Sciatic nerve (tissue), 2 donors: Measurements from ENCODE around the gene SPOCK1. TPM values are rescaled to one million over a fixed set of nuclear protein-coding genes. Genes with fewer than 3 reads are reported as not detected.
"Not testable (repeated sequence)": the region's sequence is repeated elsewhere in the genome, so short reads cannot be mapped to it uniquely, and the experiment has no call there.

Experiments used
- ATAC-seq: fragments of 200-7000 bp; cut with Tn5 transposase; one replicate; pipeline ENCODE4 v1.9.1; 2020; ENCODE audit warnings: mild to moderate bottlenecking, moderate library complexity
- DNase-seq: peaks from one replicate; pipeline ENCODE4 v3.0.0-alpha.2; 2020; ENCODE audit warnings: low spot score
- intact Hi-C: fragments of 100-400 bp; cut with DNase I; formaldehyde crosslinking; loops from one replicate; pipeline ENCODE4 v1.14.2; 2022
- total RNA-seq: library from RNA; stranded (reverse); fragmentation: NEBNext Ultra II Directional; extraction: Animal tissue kit (Norgen Biotek cat#: 25700); gene quantifications from one replicate; pipeline ENCODE4 v1.2.1, GENCODE V29; 2021
- donor health status: DM: no; HTN: no; CAD: no.
- donor health status: DM: no; HTN: no; CAD: no.

The SPOCK1 gene
- total RNA-seq, 1 donor from 2014 or later = 52.4 TPM

DNA sequence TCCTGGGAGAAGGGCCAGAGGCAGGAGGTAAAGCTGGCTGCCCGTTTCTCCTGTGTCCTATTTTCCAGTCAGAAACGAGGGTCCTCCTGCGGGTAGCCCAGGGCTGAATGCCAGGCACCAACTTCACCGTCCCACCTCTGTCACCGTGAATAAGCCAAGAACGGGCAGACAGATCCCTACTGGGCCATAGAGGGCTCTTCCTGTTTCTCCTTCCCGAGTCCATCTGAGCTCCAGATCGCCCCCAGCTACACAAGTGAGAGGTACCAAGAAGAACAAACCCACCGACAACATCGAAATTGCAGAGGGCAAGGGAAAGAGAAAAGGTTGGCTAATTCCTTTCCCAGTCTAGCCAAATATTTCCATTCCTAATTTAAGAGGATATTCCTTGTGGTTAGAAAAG is 93.7 kb downstream of the SPOCK1 start:
- no peak for ATAC-seq
- no peak for DNase-seq
- intact Hi-C loops = no loop called here

DNA sequence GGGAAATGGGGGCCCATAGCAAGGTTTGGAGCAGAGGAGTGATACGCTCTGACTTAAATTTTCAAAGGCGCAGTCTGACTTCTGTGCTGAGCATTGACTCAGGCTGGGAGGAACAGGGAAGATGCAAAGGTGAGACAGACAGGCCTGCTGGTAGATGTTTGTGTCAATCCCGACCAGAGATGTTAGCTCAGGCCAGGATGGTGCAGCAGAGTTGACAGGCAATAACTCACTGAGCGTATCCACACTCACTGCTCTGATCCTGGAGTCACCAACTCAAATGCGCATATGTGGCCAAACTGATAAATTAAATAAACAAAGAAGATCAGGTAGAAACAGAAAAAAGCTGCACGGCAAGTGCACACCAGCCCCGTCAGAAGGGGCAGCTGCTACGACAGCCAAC is 95.3 kb downstream of the SPOCK1 start:
- DNase-seq (no peak), ATAC-seq (no peak)
- intact Hi-C loops = no loop called here

DNA sequence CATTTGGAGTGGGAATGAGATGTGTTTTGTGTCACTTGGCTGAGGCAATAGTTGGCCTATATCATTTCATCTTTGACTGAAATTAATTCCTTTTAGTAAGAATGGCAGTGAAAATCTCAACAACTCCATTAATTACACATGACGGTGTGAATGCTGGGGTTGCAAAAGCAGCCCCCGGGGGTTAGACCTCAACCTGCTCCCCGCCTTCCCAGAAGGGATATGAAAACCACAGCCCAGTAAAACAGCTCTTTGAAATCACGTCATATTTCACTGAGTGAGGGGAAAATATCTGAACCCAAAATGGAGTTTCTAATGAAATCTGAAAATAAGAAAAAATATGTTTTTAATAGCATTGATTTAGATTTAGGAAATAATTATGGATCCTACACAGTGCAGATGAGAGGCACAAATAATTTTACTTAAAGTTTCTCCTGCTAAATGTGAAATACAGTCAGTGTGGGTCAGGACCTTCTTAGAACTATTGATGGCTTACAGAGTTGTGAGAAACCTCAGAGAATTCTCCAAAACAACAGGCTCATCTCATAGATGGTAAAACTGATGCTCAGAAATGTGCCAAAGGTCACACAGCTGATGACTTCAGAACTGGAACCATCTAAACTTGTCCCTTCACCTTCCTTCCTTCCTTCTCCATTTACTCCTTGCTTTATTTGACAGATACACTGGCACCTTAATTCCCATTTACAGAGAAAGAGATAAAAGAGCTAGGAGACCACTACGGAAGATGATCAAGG is 96.5 kb downstream of the SPOCK1 start:
- no peak for ATAC-seq
- intact Hi-C loops = no loop called here

DNA sequence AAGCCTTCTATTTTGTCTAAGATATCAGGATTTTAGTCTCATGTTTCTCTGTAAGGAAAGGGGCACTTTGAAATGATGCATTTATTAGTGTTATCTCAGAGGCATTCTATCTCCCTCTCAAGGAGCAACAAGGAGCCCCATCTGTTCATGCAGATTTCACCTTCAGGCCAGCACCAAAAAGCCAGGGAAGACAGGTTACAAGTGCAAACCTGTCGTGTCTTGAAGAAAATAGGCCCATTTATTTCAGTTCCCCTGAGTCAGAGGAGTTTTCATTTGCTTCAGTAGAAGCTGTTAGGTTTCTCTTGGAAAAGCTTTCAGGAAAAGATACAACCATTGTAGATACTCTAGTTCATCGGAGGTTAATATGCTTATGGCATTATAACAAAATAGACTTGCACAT is 97.2 kb downstream of the SPOCK1 start:
- no peak for DNase-seq
- ATAC-seq = no peak
- intact Hi-C loops = no loop called here

More for the DNA sequence above, 96.5 kb downstream of the SPOCK1 start:
- no peak for DNase-seq

DNA sequence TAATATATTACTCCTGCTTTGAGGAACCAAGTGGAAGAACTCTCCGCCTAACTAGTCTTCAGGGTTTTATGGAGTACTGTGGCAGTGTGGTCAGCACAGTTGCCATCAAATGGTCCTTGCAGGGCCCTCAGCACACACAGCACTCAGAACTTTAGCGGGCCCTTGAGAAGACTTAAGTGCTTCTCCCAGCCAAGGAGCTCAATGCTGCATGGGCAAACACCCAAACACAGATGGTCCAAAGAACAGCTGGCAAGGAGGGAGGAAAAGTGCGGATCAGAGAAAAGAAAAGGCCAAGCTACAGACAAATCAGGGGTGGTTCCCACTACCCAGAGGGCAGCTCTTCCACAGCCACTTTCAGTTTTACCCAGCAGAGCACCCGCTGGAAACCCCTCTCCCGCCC is 98.6 kb downstream of the SPOCK1 start:
- no peak for DNase-seq
- no peak for ATAC-seq
- intact Hi-C loops = no loop called here

DNA sequence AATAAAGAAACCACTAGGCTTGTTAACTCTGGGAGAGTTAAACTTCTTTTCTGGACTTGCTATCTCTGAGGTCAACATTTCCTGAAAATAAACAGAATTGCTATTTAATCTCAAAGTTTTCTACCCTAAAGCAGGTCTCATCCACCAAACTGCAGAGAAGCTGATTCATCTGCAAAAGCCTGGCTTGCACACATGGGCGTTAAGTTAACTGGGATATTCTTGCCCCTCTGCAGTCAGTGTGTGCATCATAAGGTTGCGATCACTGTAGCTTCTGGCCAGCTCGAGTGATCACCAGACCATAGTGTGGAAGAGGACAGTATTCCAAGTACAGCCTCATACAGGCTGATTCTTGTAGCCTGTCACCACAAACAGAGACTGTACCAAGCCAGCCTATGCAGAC is 99.2 kb downstream of the SPOCK1 start:
- intact Hi-C loops = no loop called here
- DNase-seq (no peak), ATAC-seq (no peak)

DNA sequence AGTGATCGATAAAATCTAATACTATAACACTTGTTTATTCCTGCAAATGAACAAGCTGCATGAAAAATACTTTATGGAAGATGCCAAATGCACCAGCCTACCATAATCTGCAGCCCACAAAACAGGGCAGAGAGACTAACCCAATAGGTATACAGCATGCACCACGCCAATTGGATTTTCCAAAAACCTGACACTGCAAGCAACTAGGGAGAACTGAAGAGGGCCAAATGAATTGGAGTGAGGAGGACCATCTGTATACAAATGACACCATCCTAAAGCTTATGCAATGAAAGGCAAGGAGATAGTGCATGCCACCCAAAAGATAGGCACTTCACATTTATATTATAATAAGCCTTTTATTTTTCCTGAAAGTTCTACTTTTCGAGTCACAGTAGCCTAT is 100.4 kb downstream of the SPOCK1 start:
- no peak for ATAC-seq
- intact Hi-C loops = no loop called here
- DNase-seq = no peak

DNA sequence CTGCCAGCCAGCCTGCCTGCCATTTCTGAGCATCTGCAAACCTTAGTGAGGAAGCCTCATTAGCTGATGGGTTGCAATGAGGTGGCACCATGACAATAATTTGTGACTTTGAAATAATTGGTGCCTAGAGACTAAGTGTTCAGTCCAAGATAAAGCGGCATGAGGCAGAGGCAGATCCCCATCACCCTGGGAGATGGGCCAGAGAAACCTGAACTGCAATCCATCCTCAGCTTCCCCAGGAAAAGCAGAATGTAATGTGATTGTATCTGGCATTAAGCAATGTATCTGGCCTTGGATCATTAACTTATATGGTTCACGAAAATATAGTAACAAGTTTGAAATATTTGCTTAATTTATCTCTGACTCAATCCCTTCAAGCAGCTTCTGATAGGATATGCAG is 101.0 kb downstream of the SPOCK1 start:
- no peak for DNase-seq
- intact Hi-C loops = no loop called here
- no peak for ATAC-seq

DNA sequence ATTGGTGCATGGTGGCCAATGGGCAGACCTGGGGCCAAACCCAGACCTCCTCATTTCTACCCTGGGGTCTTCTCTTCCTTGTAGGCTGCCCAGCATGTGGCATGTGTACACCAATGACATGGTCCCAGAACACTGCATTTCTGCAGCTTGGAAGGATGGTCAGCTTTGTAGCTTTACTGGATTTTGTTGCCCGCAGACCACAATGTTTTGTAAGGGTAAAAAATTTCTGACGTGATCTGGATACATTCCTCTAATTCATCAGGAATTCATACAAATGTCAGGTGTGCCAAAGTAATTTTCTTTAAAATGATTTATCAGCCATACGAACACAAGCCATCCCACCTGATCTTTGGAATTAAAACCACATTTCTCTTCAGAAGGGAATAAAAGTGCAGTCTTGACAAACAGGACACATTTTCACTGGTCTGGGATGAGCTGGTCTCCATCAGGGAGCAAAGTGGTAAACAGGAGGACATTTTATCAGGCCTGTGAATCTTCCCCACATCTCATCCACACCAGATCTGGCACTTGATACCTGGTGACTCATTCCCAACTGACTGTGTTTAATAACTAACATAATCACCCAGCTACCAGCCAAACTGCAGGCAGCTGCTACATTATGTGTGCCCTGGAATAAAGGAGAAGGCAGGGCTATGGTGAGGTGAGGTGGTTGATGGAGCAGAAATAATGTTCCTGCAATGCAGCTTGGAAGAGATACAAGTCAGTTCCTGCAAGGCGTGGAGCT is 103.9 kb downstream of the SPOCK1 start:
- DNase-seq = no peak
- no peak for ATAC-seq
- intact Hi-C loops = no loop called here

DNA sequence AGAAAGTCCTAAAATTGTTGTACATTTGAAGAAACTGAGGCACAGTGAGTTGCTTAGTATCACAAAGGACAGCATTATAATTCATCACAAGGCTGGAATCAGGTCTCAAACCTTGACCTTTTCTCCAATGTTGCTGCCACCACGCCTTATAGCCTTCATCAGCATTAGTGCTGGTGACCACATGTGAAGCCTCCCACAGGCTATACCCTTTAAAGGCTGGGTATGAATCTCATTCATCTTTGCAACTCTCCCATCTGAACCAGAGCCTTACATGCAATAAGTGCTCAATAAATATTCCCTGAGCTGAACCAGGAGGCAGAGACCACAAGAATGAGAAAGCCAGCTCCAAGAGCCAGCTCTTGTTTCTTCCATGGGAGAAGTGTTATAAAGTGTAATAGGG is 104.7 kb downstream of the SPOCK1 start:
- intact Hi-C loops = no loop called here
- ATAC-seq (no peak), DNase-seq (no peak)

DNA sequence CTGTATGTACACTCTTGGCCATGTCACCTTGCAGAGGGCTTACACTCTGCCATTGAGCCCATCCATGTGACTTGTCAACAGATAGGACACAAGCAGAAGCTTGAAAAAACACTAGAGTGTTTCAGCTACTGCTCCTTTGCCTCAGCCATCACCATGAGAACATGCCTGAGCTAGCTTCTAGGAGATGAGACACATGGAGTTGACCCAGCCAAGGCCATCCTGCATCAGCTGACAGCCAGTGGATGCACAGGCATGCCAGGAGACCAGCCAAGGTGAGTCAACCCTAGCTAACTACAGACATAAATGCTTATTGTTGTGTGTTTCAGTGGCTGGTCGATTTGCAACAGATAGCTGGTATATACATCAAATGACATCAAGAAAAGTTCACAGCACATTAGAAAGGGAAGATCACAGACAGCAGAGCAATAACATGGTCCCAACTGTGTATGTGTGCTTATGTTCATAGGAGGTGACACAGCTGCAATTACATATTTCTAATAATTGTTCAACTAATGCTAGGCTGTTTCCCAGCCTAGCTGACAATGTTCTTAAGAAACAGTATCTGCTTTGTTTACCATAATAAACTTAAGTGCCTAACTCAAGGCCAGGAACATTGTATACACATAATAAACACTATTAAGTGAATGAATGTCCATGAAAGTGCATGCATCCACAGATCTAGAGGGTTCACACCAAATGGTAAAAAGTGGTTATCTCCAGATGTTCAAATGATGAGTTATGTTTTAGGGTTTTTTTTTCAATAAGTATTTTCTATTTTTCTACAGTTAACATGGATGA is 105.7 kb downstream of the SPOCK1 start:
- intact Hi-C loops = no loop called here
- no peak for ATAC-seq

DNA sequence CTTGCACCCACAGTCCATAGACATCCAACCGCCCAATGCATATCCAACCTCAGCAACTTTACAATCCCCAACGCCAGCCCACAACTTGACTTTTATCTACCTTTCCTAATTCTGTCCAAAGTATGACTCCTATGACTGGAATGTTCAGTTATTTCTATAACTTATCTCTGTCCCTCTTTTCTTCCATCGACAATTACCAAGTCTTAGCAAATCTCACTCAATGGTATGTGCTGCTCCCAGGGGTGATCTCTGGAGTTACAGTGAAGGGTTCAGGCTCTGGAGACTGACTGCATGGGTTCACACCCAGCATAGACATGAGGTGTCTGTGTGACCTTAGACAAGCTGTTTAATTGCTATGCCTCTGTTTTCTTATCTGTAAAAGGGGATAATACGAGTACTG is 106.9 kb downstream of the SPOCK1 start:
- intact Hi-C loops = no loop called here
- DNase-seq = no peak
- ATAC-seq = no peak

More for the DNA sequence above, 105.7 kb downstream of the SPOCK1 start:
- no peak for DNase-seq

DNA sequence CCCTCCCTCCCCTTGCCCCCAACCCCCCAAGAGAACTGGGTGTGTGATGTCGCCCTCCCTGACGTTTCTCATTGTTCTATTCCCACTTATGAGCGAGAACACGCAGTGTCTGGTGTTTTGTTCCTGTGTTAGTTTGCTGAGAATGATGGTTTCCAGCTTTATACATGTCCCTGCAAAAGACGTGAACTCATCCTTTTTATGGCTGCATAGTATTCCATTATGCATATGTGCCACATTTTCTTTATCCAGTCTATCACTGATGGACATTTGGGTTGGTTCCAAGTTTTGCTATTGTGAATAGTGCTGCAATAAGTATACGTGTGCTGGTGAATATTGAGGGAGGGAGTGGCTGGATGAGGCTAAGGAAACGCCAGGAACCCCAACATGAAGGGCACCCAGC is 108.1 kb downstream of the SPOCK1 start:
- intact Hi-C loops, DNase-seq, ATAC-seq: not testable (repeated sequence)

DNA sequence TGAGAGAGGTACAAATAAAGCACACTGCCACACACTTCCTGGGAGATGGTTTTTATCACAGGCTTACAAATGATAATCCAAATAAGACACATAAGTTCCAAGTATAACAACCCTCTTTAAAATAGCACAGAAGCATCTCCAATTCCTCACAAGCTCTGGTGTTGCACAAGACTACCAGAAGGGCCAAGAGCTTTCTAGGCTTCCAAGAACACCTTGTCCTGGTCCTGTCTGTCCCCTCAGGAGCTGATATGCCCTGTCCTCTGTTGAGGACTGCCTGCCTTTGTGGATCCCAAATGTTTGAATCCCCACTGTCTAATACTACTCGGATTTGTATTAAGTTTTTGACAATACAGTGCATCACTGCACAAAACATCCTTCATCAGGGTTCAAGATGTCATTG is 110.1 kb downstream of the SPOCK1 start:
- DNase-seq (no peak), ATAC-seq (no peak)
- intact Hi-C loops = no loop called here

DNA sequence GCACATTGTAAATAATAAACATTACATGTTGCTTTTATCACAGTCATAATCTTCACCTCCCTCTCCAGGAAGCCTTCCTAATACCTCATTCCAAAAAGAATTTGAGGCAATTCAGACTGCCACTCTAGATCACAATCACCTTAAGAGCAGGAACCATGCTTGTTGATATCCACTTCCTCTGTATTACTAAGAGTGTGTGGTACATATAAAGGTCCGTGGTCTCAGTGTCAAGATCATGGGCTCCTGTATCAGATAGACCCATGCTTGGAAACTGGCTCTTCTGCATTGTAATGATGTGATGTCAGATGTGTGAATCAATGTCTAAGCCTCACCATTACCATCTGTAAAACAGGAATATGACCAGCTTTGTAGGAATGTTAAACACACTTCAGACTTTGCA is 114.1 kb downstream of the SPOCK1 start:
- intact Hi-C loops = no loop called here
- no peak for DNase-seq
- no peak for ATAC-seq

DNA sequence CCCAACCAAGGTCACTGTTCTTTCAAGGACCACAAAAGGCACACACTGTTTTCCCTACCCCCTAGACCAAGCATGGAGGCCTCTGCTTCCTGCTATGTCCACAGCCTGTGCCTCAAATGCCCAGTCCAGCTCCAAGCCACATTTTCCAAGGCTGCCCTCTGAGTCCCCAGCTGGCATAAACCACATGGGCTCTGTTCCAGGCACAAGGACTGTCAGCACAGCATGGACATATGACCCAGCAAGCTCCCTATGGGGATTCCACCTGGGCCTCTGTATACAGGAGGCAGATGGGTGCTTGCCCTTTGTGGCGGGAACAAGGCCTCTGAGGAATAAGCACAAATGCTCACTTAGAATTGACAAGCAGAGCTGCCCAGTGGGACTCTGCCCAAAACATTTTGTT is 115.2 kb downstream of the SPOCK1 start:
- DNase-seq (no peak), ATAC-seq (no peak)
- intact Hi-C loops = no loop called here

DNA sequence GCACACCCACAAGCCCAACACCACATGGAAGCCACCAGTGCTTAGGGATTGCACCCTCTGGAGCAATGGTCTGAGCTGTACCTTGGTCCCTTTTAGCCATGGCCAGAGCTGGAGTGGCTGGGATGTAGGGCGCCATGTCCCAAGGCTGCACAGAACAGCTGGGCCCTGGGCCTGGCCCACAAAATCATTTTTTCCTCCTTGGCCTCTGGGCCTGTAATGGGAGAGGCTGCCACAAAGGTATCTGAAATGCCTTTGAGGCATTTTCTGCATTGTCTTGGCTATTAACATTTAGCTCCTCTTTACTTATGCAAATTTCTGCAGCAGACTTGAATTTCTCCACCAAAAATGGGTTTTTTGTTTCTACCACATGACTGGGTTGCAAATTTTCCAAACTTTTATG is 117.6 kb downstream of the SPOCK1 start:
- DNase-seq = no peak
- intact Hi-C loops = no loop called here
- no peak for ATAC-seq

DNA sequence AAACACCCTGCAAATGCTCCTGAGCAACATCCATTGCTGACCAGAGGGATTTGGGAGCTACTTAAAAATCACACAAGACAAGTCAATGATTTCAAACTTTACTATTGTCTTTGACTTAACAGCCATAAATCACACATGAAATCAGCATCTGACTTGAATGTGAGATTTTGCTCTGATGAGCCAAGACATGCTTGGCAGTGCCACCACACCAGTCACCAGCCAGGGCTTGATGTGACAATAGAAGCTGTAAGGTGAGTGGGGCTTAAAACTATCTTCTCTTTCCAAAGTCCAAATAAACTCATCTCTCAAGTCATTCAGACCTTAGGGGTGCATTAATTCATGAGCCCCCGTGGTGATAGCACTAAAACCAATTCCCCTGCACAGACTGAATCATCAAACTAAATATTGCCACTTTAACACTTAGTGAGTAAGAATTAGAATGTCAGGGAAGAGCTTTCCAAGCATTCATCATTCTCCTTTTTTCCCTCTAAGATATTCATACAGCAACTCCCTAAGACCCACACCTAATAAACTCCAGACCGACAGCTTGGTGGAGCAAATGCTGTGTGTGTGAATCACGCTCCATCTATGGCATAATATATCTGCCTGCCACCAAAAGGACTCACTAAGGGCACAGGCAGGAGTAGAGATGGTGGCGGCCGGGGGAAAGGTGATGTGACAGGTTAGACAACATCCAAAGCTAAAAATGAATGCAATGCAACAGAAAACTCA is 119.4 kb downstream of the SPOCK1 start:
- no peak for ATAC-seq
- intact Hi-C loops = no loop called here

DNA sequence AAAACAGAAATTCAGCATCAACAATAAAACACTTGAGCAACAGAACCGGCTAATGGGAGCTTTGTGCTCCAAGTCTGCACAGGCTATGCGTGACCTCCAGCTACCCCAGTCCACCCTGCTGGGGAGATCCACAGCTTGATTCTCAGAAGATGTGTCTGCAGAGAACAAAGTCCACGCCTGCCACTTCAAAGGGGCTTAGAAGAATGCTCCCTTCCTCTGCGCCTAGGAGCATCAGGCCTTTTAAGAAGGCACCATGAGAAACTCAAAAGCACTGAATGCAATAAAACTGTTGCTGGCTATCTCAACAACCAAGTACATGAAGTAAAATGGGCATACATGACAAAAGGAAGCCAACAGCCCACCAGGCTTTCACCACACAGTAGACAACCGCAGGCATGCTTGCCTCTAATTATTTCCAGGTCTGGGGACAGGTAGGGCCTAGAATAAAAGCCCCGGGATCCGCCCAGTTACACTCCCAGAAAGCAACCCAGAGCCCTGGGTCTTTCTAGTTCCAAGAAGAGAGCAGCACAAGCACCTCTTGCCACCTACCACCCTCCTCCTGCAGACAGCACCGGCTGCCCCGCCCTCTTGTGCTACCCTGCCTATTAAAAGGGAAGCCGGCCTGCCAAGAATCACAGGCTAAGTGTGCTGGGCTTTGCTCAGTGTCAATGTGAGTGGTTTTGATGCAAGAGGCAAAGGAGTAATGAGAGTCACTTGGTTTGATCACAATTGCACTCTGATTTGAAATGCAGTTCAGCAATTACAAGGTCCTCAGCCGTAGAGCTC is 123.2 kb downstream of the SPOCK1 start:
- DNase-seq = no peak
- intact Hi-C loops = no loop called here
- ATAC-seq = no peak

More for the DNA sequence above, 119.4 kb downstream of the SPOCK1 start:
- DNase-seq = no peak
